ENCODE data around the gene ALG14. TPM values are rescaled to one million over a fixed set of nuclear protein-coding genes. Genes with fewer than 3 reads are reported as not detected.
"Not testable (repeated sequence)": the region's sequence is repeated elsewhere in the genome, so short reads cannot be mapped to it uniquely, and the experiment has no call there.

ALG14 gene
- total RNA-seq, 3 donors from 2014 or later: 5.9 to 16.8 (median 11.4) TPM

DNA sequence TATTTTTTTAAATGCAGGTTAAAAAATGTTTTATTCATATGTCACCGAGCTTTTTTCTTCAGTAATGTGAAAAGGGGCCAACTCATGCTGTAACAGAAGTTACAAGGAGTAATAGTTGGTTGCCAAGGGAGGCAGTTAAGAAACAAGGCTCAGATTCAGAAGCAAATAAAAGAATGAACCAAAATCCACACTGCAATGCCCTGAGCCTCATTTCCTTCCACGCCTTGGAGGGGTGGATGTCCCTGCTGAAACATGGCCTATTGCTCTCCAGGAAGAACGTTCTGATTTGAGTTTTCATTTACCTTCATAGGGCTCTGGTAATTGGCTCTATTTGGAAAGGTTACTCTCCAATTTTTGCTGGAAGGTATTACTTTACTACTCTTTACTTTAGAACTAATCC is 24.4 kb downstream of the ALG14 start:
- TF ChIP-seq, protein P1, sequence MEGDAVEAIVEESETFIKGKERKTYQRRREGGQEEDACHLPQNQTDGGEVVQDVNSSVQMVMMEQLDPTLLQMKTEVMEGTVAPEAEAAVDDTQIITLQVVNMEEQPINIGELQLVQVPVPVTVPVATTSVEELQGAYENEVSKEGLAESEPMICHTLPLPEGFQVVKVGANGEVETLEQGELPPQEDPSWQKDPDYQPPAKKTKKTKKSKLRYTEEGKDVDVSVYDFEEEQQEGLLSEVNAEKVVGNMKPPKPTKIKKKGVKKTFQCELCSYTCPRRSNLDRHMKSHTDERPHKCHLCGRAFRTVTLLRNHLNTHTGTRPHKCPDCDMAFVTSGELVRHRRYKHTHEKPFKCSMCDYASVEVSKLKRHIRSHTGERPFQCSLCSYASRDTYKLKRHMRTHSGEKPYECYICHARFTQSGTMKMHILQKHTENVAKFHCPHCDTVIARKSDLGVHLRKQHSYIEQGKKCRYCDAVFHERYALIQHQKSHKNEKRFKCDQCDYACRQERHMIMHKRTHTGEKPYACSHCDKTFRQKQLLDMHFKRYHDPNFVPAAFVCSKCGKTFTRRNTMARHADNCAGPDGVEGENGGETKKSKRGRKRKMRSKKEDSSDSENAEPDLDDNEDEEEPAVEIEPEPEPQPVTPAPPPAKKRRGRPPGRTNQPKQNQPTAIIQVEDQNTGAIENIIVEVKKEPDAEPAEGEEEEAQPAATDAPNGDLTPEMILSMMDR (IDR thresholded peaks at IDR 0.05): no peak
- H3K4me3 ChIP-seq: no peak overlapping the region
- intact Hi-C loops (cut with DNase I, micrococcal nuclease): loop anchor here (10.0 kb wide), 2 partner anchors 124 to 534 kb away; partner anchors contain the start of gene CNN3 (in 1 of the 2)
- ATAC-seq (peak; percentile 70), DNase-seq (no peak)
- no peaks in the 10 kb centered on the region for H3K36me3 ChIP-seq (ENCODE audit: low read depth)
- H3K4me1 ChIP-seq (ENCODE audit: low read depth): peaks cover 3% of the 10 kb centered on the region
- H3K9me3 ChIP-seq: no peaks in the 10 kb centered on the region

DNA sequence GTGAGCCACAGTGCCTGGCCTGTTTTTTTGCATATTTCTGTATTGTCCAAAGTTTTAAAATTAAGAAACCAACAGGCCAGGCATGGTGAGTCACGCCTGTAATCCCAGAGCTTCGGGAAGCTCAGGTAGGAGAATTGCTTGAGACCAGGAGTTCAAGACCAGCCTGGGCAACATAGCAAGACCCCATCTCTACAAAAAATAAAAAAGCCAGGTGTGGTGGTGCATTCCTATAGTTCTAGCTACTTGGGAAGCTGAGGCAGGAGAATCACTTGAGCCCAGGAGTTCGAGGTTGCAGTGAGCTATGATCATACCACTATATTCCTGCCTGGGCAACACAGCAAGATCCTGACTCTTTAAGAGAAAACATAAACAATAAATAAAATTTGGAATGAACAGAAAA is 25.1 kb downstream of the ALG14 start:
- not testable (repeated sequence) for ATAC-seq; H3K4me3 ChIP-seq; H3K4me1 ChIP-seq (ENCODE audit: low read depth); DNase-seq; H3K36me3 ChIP-seq (ENCODE audit: low read depth); H3K9me3 ChIP-seq
- intact Hi-C loops (cut with DNase I, micrococcal nuclease): loop anchor here (10.0 kb wide), 2 partner anchors 123 to 533 kb away; partner anchors contain the start of gene CNN3 (in 1 of the 2)

DNA sequence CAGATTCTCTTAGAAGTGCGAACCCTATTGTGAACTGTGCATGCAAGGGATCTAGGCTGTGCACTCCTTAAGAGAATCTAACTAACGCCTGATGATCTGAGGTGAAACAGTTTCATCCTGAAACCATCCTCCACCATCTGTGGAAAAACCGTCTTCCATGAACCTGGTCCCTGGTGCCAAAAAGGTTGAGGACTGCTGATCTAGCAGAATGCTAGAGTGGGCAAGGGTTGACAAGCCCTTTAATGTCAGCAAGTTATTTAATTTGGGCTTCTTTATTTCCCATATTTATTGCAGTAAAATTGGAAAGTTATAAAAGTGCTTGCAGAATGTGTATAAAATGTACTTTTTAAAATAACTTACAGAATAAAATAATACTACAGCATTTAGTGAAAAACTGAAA is 26.4 kb downstream of the ALG14 start:
- Histone ChIP-seq H3K9me3 (no peaks in the 10 kb centered on the region), H3K4me1 (ENCODE audit: low read depth) (peaks cover 3% of the 10 kb centered on the region), H3K4me3 (no peak overlapping the region), H3K36me3 (ENCODE audit: low read depth) (no peaks in the 10 kb centered on the region)
- intact Hi-C loops (cut with DNase I, micrococcal nuclease): loop anchor here (10.0 kb wide), 2 partner anchors 122 to 532 kb away; partner anchors contain the start of gene CNN3 (in 1 of the 2)
- ATAC-seq: no peak
- TF ChIP-seq, protein P1 (IDR thresholded peaks at IDR 0.05): no peak
- no peak for DNase-seq

DNA sequence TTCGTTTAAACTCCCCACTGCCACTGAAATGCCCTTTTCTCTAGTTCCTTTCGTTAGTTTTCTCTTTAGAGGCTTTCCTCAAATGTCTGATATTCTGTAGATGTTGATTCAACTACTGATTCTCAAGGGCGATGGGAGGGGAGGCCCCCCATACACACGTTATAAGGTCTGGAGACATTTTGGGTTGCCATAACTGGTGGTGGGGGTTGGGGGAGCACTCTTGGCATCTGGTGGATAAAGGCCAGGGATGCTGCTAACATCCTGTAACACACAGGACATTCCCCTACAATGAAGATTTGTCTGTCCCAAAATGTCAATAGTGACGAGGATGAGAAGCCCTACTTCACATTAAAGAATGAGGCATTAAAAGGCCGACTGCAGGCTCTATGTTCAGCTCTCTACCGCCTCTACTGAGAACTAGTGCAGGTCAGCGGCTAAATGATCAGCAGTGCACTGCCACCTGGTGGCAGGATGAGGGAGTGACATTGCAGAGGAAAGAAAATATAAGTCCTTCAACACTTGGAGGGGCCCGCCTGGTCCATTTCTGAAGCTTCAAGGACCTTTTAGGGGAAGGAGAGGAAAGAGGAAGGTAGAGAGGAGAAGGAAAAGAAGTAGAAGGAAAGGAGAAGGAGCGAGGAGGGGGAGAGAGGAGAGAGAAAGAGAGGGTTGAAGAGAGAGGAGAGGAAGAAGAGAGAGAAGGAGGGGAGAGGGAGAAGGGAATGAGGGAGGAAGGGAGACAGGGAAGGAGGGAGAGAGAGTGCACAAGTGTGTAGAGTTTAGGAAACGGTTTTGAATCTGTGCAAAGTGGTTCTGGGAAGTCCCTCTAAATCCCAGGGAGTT is 29.4 kb downstream of the ALG14 start:
- intact Hi-C loops (cut with DNase I, micrococcal nuclease): loop anchor here (2.0 to 10.0 kb wide), 3 partner anchors 119 to 529 kb away; partner anchors contain the start of gene CNN3 (in 1 of the 2)
- H3K9me3 ChIP-seq: no peaks in the 10 kb centered on the region
- DNase-seq (peak; percentile 73 to 90 (median 84)), ATAC-seq (peak; percentile 96)
- H3K36me3 ChIP-seq (ENCODE audit: low read depth): no peaks in the 10 kb centered on the region
- H3K4me3 ChIP-seq: no peak overlapping the region
- H3K4me1 ChIP-seq (ENCODE audit: low read depth): no peaks in the 10 kb centered on the region
- TF ChIP-seq, protein P1 (IDR thresholded peaks at IDR 0.05): peak; percentile 93

DNA sequence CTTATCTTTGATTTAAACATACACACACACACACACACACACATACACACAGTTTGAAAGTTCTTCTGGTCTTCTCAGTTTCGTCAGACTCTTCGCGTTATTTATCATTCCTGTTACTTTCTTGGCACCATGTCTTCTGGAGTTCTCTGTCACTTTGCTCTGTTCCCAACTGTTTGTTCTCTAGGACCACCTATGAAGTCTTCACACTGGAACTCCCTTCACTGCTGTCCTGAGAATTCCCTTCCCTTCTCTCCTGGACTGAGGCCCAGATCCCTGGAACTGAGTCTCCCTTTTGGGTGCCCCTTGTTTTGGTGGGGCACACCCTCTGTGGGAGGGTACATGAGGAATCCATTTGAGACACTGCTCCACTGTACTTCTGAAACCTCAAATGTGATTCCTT is 30.5 kb downstream of the ALG14 start:
- H3K4me3 ChIP-seq: no peak overlapping the region
- H3K36me3 ChIP-seq (ENCODE audit: low read depth): no peaks in the 10 kb centered on the region
- peak in 1 of 3 donors; percentile 24 for DNase-seq
- no peaks in the 10 kb centered on the region for H3K9me3 ChIP-seq
- no peaks in the 10 kb centered on the region for H3K4me1 ChIP-seq (ENCODE audit: low read depth)
- ATAC-seq: no peak
- TF ChIP-seq, protein P1 (IDR thresholded peaks at IDR 0.05): no peak
- intact Hi-C loops (cut with DNase I, micrococcal nuclease): loop anchor here (2.0 to 10.0 kb wide), 3 partner anchors 117 to 527 kb away; partner anchors contain the start of gene CNN3 (in 1 of the 2)

Measured in mucosa of descending colon (tissue), 3 donors.